Urinary bladder (tissue), 4 donors: Measurements from ENCODE around the gene ERMAP. TPM values are rescaled to one million over a fixed set of nuclear protein-coding genes. Genes with fewer than 3 reads are reported as not detected.
"Not testable (repeated sequence)": the region's sequence is repeated elsewhere in the genome, so short reads cannot be mapped to it uniquely, and the experiment has no call there.

ENCODE experiments used
- DNase-seq: peaks from one replicate; pipeline ENCODE4 v3.0.0-alpha.2; 2015; ENCODE audit errors: extremely low spot score
- H3K27ac ChIP-seq: one replicate; pipeline ENCODE4 v1.5.1; 2013; ENCODE audit warnings: low read depth, mild to moderate bottlenecking, moderate library complexity
- H3K36me3 ChIP-seq: one replicate; pipeline ENCODE4 v1.6.1; 2013; ENCODE audit warnings: mild to moderate bottlenecking, moderate library complexity; ENCODE audit not compliant: insufficient read depth
- H3K4me1 ChIP-seq: one replicate; pipeline ENCODE4 v1.6.1; 2013; ENCODE audit warnings: mild to moderate bottlenecking, moderate library complexity; ENCODE audit not compliant: insufficient read depth
- H3K4me3 ChIP-seq: one replicate; pipeline ENCODE4 v1.5.1; 2013; ENCODE audit warnings: low read depth, low read length
- WGBS: extraction: QIAGEN DNeasy Blood & Tissue Kit; methylation state at CpG from one replicate; pipeline ENCODE4 v1.1.7; 2013; 5-methylcytosine and 5-hydroxymethylcytosine counted together
- polyA plus RNA-seq: library from polyadenylated mRNA; stranded (reverse); fragments of 200-250 nt; gene quantifications from one replicate; pipeline ENCODE4 v1.2.3, GENCODE V29; 2013
- total RNA-seq: library from RNA; depleted of rRNA; stranded (reverse); fragments of >200 nt; gene quantifications from one replicate; pipeline ENCODE4 v1.2.3, GENCODE V29; 2014
- donor health status: healthy with polysubstance abuse.
- donor health status: healthy.

ERMAP gene
- total and polyA plus RNA-seq, 2 donors = 8.2 to 12.3 TPM

DNA sequence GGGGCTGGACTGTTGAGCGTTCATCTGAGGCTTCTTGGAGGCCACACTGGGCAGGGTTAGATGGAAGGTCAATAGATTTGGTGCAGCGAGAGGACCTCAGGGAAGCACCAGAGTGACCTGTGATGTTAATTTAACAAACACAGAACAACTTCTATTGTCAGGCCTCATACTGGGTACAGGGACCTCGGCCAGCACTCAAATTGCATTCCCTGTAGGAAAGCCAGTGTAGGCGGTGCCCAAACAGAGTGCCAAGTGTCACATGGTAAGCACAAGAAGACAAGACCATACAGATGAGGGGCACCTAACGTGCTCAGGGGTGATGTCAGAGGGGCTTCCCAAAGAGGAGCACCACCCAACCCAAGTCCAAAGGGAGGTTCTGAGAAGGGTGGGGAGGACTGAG is 30.8 kb upstream of the ERMAP start:
- 95% methylated on average over 5 of the region's 5 CpGs for WGBS
- no peak overlapping the region for H3K4me3 ChIP-seq
- H3K4me1 ChIP-seq = no peaks in the 10 kb centered on the region
- H3K27ac ChIP-seq = no peak overlapping the region
- no peak for DNase-seq
- H3K36me3 ChIP-seq = no peaks in the 10 kb centered on the region

DNA sequence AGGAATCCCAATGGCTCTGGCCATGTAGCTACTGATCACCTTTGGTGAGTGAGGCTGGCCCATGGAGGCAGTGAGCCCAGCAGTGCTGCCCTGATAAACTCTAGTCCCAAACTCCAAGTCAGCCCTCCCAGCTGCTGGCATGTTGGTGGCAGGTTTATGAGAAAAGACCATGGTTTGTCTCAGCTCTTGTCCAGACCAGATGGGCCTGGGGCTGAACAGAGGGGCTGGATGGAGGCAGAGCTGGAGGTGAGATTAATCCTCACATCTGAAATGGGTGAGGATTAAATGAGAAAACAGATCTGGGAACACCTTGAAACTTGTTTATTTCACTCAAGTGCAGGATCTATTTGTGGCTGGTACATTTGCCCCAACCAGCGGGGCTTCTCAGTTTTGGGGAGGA is 28.9 kb upstream of the ERMAP start:
- DNase-seq = no peak
- Histone ChIP-seq H3K4me1 (no peaks in the 10 kb centered on the region), H3K27ac (no peak overlapping the region), H3K4me3 (no peak overlapping the region), H3K36me3 (no peaks in the 10 kb centered on the region)
- 97% methylated on average over 1 of the region's 1 CpG for whole genome bisulfite sequencing

DNA sequence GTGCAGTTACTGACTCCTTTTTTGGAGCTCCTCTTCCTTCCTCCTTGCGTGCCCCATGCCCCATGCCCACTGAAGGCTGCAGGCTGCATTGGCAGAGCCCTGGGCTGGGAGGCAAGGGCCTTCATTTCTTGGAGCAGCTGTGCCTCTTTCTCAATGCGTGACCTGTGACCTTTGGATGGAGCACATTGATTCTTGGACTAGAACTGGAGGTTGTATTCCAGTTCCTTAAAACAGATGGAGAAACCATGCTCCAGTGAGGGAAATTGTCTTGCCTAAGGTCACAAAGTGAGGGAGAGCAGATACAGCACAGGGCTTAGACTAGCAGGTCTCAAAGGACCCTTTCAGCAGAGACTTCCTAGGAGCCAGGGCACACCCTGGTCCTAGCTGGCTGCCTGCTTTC is 23.1 kb upstream of the ERMAP start:
- no peaks in the 10 kb centered on the region for H3K36me3 ChIP-seq
- H3K27ac ChIP-seq = no peak overlapping the region
- H3K4me1 ChIP-seq = no peaks in the 10 kb centered on the region
- DNase-seq = no peak
- WGBS = 90% methylated on average over 2 of the region's 2 CpGs
- no peak overlapping the region for H3K4me3 ChIP-seq

DNA sequence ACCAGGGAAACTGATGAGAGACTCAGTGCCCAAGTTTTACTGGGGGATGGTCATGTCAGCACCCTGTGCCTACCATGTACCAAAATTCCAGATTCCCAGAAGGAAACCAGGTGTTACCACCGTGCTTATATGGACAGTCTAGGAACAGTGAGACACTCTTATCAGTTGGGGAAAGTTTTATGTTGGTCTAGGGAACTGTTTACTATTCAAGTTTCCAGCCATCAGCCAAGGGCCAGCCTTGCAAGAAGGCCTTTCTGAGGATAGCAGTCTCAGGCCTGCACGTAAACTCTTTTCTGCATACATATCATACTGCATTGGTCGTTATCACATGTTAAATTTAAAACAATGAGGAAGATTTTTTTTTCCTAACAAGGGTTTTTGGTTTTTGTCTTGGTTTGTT is 19.5 kb upstream of the ERMAP start:
- H3K4me1 ChIP-seq = no peaks in the 10 kb centered on the region
- DNase-seq = no peak
- WGBS = 65% methylated on average over 3 of the region's 3 CpGs

DNA sequence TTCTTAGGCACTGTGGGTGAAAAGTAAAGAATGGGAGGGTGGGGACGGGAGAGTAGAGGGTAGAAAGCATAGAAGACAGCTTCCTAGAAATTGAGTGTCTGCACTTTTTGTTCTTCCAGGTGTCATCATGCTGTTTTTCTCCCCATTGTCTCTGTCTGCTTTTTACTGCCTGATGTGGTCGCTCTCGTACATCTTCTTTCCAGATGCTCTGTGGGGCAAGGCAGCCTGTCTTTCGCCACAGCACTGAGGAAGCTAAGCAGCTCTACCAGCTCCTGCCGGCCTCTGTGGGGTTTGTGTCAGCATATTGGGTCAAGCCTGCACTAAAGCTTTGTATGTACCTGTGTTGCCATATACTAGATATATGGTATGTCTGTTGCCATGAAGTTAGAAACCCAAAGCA is 18.9 kb upstream of the ERMAP start:
- no peak overlapping the region for H3K27ac ChIP-seq
- no peak overlapping the region for H3K4me3 ChIP-seq
- H3K36me3 ChIP-seq = no peaks in the 10 kb centered on the region
- WGBS = 85% methylated on average over 5 of the region's 5 CpGs
- DNase-seq = no peak
- no peaks in the 10 kb centered on the region for H3K4me1 ChIP-seq

More for the DNA sequence above, 19.5 kb upstream of the ERMAP start:
- Histone ChIP-seq H3K27ac (no peak overlapping the region), H3K36me3 (no peaks in the 10 kb centered on the region), H3K4me3 (no peak overlapping the region)

DNA sequence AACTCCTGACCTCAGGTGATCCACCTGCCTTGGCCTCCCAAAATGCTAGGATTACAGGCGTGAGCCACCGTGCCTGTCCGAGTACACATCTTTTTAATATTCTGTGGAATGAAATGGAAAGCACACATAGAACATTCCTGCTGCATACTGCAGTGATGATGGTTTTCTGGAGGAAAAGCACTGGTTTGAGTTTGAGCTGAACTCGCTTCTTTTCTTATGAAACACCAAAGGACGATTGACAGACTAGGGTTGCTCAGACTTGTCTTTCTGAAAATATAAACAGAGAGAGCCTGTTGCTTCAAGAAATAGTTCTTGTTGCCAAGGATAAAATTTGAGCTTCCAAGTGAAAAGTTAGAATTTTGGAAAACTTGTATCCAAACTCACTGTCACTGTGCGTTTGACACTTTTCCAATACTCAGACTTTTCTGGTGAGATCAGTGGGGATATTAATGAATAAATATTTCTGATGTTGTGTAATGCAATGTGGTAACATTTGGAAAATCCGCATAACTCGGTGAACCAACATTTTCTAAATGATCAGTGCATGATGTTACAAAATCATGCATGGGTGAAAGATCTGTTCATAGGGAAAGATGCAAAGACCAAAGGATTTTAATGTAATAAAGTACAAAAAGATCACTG is 15.0 kb upstream of the ERMAP start:
- no peak for DNase-seq
- no peak overlapping the region for H3K27ac ChIP-seq
- no peaks in the 10 kb centered on the region for H3K4me1 ChIP-seq
- no peaks in the 10 kb centered on the region for H3K36me3 ChIP-seq
- no peak overlapping the region for H3K4me3 ChIP-seq
- 71% methylated on average over 8 of the region's 8 CpGs for WGBS

DNA sequence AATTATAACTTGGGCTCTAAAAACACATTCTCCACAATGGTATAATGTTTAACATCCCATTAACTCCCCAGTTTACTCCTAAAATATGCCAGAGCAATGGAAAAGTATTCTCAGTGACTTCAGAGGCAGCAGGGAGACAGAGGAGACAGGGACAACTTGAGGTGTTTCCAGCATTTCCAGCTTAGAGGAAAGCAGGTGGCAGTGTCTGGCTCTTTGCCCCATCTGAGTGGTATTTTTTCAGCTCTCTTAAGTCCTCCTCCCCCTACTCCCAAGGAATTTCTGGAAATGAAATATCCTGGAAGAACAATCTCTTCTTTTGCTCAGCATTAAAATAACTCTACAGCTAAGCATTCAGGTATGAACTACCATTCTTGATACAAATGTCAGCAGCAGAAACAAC is 10.8 kb upstream of the ERMAP start:
- Histone ChIP-seq H3K4me1 (no peaks in the 10 kb centered on the region), H3K4me3 (no peak overlapping the region), H3K36me3 (no peaks in the 10 kb centered on the region), H3K27ac (no peak overlapping the region)
- DNase-seq = no peak

DNA sequence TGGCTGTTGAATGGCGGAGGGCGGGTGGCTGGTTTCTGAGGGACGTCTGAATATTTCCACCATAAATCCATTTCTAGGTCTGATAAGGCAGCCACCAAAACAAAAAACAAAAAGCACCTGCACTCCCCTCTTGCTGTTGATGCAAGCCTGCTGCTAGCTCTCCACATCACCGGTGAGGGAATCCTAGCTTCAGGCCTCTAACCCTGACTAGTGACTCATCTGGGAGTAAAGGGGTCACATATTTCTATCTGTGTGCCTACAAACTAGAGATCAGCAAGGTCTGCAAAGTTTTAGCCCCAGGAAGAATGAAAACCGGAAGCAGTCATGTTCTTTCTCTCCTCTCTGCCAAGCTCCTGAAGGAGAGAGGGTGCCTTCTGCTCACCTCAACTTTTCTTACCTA is 10.3 kb upstream of the ERMAP start:
- 90% methylated on average over 5 of the region's 5 CpGs for WGBS
- H3K27ac ChIP-seq = no peak overlapping the region
- no peak overlapping the region for H3K4me3 ChIP-seq
- H3K36me3 ChIP-seq = no peaks in the 10 kb centered on the region
- H3K4me1 ChIP-seq = no peaks in the 10 kb centered on the region
- DNase-seq = no peak

DNA sequence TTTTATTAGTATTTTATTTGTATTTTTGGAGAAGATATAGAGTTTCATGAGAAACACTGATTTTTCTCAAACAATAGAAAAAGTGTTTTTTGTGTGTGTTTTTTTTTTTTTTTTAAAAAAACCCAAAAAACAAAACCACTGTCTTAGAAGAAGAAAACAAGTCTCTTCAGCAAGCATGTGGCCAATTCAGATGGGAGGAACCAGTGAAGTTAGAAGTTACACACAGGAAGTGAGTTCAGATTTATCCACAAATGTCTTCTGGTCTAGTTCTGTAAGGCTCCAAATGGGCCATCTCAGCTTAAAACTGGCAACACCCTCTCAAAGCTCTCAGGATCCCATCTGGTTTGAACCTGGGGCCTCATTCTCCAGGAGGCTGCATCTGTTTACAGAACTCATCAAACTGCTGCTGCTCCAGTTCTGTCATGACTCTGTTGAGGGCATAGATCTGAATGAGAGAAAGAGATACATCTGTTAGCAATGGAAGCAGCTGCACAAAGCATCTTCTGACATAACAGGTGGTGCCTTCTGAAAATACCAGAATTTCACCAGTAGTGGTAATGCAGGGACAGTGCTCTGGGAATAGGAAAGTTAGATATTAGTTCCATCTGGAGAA is 9.8 kb upstream of the ERMAP start:
- no peak overlapping the region for H3K27ac ChIP-seq
- no peaks in the 10 kb centered on the region for H3K36me3 ChIP-seq
- no peak for DNase-seq
- no peak overlapping the region for H3K4me3 ChIP-seq
- H3K4me1 ChIP-seq = no peaks in the 10 kb centered on the region

DNA sequence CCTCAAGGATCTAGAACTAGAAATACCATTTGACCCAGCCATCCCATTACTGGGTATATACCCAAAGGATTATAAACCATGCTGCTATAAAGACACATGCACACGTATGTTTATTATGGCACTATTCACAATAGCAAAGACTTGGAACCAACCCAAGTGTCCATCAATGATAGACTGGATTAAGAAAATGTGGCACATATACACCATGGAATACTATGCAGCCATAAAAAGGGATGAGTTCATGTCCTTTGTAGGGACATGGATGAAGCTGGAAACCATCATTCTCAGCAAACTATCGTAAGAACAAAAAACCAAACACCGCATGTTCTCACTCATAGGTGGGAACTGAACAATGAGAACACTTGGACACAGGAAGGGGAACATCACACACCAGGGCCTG is 2.1 kb upstream of the ERMAP start:
- H3K36me3 ChIP-seq, DNase-seq, H3K4me1 ChIP-seq, H3K4me3 ChIP-seq, H3K27ac ChIP-seq: not testable (repeated sequence)
- 100% methylated on average over 3 of the region's 3 CpGs for WGBS

DNA sequence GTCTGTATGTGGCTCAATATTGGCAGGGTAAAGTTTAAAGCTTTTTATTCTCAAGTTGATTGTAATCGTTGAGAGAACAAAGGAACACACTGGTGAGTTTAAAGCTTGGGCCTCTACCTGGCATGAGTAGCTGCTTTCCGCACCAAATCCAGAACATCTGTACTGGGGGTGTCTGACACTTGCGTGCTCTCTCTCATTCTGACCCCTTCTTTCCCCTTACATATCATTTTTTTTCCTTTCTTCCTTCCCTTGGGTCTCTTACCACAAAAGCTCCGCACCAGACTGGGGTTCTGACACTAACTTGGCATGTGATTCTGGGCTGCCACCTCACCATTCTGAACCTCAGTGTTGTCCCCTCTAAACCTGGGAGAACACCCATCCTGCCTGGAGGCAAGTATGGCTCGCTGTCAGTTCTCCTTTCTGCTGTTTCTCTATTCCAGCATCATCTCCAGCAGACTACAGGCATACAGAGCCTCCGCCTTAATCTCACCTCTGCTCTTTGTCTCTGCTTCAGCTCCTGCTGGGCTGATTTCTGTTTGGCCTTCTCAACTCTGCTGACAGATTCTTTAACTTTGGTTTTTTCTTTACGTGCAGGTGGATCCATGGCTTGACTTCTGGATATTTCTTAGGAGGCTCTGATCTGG is 859 bp upstream of the ERMAP start:
- no peaks in the 10 kb centered on the region for H3K4me1 ChIP-seq
- WGBS = 26% methylated on average over 7 of the region's 7 CpGs
- peak overlapping the region; percentile 69 for H3K4me3 ChIP-seq
- no peak for DNase-seq
- H3K36me3 ChIP-seq = no peaks in the 10 kb centered on the region
- peak overlapping the region; percentile 72 for H3K27ac ChIP-seq

DNA sequence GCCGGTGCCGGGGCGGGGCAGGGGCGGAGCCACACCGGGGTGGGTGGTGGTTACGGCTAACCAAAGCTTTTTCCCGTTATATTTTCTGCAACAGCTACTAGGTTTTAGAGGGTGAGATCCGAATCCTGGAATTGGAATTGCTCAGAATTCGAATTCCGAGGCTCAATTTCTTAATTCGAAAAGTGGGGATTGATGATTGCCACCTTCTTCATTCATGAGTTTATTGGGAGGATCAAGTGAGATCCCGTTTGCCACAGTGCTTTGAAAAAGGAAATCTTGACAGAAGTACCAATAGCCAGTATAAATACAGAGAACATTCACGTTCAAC is 482 bp downstream of the ERMAP start:
- H3K27ac ChIP-seq = no peak overlapping the region
- WGBS = under 1% methylated on average over 13 of the region's 13 CpGs
- no peak for DNase-seq
- peak overlapping the region; percentile 69 for H3K4me3 ChIP-seq
- H3K36me3 ChIP-seq = no peaks in the 10 kb centered on the region
- H3K4me1 ChIP-seq = no peaks in the 10 kb centered on the region

DNA sequence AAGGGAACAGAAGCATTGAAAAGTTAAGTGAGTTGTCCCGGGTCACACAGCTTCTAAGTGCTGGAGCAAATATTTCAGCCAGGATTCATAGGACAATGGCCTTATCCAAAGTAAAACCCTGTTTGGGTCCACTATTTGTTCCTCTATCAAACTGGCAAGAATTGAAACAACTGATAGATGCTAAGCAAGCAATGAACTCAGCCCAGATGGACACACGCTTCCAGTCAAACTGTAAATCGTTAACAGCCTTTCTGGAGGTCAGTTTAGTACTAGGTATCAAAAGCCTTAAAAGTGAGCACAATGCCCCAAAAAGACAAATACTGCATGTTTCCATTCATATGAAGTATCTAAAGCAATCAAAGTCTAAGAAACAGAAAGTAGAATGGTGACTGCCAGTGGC is 1.1 kb downstream of the ERMAP start:
- H3K27ac ChIP-seq = no peak overlapping the region

DNA sequence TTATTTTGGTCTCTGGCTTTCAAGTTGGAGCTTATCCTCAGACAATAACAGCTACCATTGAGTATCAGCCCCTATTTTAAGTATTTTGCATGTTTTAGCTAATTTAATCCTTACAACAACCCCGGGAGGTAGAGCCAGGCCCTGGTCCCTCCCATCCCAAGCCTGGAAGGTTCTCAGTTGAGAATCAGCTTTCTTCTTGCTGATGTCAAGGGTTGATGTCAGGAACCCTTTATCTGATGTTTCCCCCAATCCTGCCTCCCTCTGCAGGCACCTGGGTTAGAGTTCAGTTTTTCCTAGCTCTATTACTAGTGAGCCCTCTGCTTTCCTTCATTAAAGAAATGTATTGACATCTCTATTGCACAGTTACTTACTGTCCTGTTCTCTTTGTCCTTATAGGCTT is 3.9 kb downstream of the ERMAP start:
- no peak overlapping the region for H3K27ac ChIP-seq
- DNase-seq = no peak
- H3K4me1 ChIP-seq = no peaks in the 10 kb centered on the region
- H3K36me3 ChIP-seq = no peaks in the 10 kb centered on the region
- 58% methylated on average over 1 of the region's 1 CpG for WGBS
- no peak overlapping the region for H3K4me3 ChIP-seq

More for the DNA sequence above, 1.1 kb downstream of the ERMAP start:
- no peak for DNase-seq
- Histone ChIP-seq H3K36me3 (no peaks in the 10 kb centered on the region), H3K4me3 (no peak overlapping the region), H3K4me1 (no peaks in the 10 kb centered on the region)
- WGBS = 95% methylated on average over 3 of the region's 3 CpGs
